DOHH2 (cell line): ENCODE data around the gene KIAA0513.

Source experiments
- CTCF ChIP-seq: fragments of 200-600 bp; sonication (generic); IDR thresholded peaks from one replicate; pipeline ENCODE4 v1.5.1; 2014; ENCODE audit warnings: antibody characterized with exemption, mild to moderate bottlenecking, low read depth, low read length; ENCODE audit not compliant: poor library complexity, severe bottlenecking
- EZH2phosphoT487 ChIP-seq: fragments of 200-600 bp; sonication (generic); IDR thresholded peaks from 2 replicates; pipeline ENCODE4 v1.6.1; 2017; ENCODE audit warnings: borderline replicate concordance, mild to moderate bottlenecking, antibody characterized with exemption, low read length, moderate library complexity, mixed read lengths

GRCh38 chr16:85081038-85081437 lies 53.4 kb downstream of the KIAA0513 start:
- TF ChIP-seq CTCF (no peak), EZH2phosphoT487 (no peak)
